ENCODE data around the gene POP7.
A peak's percentile ranks its signal among the peaks of the same experiment; 100 is the strongest.
"Not testable (repeated sequence)": the region's sequence is repeated elsewhere in the genome, so short reads cannot be mapped to it uniquely, and the experiment has no call there.

The POP7 gene

DNA sequence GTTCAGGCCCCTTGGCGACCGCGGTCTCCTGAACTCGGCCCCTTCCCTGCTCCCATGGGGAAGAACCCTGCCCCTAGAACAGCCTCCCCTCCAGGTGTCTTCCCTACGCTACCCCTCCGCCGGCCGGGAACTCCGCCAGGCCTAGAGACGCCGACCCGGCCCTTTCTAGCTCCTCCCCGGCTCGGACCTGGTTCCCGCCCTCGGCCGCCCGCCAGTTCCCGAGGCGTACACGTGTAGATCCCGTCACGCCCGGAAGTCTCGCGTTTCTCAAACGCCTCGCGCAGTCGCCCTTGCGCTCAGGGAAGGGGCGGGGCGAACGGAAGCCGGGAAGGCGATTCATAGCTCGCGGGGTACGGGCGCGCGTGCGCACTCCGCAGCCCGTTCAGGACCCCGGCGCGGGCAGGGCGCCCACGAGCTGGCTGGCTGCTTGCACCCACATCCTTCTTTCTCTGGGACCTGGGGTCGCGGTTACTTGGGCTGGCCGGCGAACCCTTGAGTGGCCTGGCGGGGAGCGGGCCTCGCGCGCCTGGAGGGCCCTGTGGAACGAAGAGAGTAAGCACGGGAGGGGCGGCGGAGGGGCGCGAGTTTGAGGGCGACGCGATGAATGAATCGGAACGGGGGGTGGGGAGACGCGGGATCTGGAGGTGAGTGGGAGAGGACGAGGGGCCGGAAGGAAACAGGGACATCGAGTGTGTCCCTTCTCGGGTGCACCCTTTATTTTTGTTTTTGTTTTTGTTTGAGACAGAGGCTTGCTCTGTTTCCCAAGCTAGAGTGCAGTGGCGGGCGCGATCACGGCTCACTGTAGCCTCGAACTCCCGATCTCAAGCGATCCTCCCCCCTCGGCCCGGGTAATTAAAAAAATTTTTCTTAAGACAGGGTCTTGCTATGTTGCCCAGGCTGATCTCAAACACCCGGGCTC, at the start of gene POP7:
POP7 (plus strand) TSS at position 369 of the 919 bp plus-strand sequence. CDS start 710 bp downstream, outside the sequence.
- DNase-seq (ENCODE audit: low spot score): peak; percentile 100

DNA sequence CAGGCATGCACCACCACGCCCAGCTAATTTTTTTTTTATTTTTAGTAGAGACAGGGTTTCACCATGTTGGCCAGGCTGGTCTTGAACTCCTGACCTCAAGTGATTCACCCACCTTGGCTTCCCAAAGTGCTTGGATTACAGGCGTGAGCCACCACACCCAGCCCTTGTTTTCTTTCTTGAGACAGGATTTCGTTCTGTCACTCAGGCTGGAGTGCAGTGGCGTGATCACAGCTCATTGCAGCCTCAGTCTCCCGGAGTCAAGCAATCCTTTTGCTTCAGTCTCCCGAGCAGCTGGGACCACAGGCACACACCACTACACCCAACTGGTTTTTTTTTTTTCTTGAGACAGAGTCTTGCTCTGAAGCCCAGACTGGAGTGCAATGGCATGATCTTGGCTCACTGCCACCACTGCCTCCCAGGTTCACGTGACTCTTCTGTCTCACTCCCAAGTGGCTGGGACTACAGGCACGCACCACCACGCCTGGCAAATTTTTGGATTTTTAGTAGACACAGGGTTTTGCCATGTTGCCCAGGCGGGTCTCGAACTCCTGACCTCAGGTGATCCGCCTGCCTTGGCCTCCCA, 43.6 kb upstream of the POP7 start:
- DNase-seq (ENCODE audit: low spot score): not testable (repeated sequence)

DNA sequence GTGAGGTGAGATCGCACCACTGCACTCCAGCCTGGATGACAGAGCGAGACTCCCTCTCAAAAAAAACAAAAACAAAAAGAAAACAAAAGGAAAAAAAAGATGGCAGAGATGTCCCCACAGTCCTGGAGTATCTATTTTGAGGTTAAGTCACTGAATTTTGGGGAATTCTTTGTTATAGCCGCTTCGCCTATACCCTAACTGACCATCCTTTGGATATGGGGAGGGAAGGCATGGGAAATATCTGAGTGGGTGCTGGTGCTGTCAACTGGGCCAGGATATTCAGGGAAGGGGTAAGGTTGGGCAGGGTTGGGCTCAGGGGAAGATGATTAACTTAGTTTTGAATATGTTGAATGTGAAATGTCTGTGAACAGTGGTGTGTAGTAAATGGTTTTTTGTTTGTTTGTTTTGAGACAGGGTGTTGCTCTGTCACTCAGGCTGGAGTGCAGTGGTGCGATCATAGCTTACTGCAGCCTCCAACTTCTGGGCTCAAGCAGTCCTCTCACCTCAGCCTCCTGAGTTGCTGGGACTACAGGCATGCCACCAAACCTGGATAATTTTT, 40.7 kb upstream of the POP7 start:
- DNase-seq (ENCODE audit: low spot score): no peak

DNA sequence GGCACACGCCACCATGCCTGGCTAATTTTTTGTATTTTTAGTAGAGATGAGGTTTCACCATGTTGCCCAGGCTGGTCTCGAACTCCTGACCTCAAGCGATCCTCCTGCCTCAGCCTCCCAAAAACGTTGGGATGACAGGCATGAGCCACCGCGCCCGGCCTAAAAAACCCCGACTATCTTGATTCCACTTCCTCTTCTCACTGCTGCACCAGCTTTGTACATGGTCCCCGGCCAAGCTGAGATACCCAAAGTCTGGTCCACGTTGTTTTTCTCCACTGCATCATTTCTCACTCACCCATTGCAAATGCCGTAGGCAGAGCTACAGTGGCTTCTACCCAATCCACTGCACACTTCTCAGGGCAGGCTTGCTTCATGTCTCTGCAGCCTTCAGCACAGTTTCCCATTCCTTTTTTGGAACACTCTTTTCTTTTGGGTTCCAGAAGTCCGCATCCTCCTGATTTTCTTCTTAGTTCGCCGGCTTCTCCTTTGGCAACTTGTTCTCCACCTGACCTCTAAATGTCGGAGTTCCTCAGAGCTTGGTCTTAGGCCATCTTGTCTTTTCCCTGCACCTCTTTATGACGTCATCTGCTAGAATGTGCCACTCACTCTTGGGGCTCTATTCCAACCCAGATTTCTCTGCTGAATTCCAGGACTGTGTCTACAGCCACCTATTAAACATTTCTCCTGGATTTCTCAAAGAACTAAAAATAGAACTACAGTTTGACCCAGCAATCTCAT, 38.4 kb upstream of the POP7 start:
- no peak for DNase-seq (ENCODE audit: low spot score)

DNA sequence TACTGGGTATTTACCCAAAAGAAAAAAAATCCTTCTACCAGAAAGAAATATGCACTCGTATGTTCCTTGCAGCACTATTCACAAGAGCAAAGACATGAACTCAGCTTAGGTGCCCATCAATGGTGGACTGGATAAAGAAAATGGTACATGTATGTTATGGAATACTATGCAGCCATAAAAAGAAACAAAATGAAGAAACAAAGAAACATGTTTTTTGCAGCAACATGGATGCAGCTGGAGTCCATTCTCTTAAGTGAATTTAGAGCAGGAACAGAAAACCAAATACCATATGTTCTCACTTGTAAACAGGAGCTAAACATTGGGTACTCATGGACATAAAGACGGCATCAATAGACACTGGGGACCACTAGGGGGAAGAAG, 37.9 kb upstream of the POP7 start:
- no peak for DNase-seq (ENCODE audit: low spot score)

DNA sequence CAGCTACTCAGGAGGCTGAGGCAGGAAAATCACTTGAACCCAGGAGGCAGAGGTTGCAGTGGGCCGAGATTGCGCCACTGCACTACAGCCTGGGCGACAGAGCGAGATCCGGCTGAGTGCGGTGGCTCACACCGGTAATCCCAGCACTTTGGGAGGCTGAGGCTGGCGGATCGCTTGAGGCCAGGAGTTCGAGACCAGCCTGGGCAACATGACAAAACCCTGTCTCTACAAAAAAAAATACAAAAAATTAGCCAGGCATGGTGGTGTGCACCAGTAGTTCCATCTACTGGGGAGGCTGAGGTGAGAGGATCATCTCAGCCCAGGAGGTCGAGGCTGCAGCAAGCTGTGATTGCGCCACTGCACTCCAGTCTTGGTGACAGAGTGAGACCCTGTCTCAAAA, 36.8 kb upstream of the POP7 start:
- not testable (repeated sequence) for DNase-seq (ENCODE audit: low spot score)

DNA sequence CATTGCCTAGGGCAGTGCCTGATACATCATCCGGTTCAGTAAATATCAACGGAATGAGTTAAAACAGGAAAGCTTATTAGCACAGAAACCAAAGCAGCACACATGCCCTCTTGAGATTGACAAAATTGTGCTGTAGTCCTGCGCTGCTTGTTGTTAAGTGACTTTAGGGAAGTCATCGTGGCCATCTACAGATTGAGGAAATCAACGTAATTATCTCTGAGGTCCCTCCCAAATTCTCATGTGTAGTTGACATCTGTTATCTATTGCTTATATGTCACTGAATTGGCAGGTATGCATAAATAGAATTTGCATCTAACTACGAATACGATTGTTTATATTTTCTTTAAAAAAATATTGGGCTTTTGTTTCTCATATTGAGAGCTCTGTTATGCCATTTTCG, 35.8 kb upstream of the POP7 start:
- no peak for DNase-seq (ENCODE audit: low spot score)

- no peak for DNase-seq (ENCODE audit: low spot score)
Observed at GRCh38 chr7:100671353-100672327, 34.3 kb upstream of the POP7 start.

DNA sequence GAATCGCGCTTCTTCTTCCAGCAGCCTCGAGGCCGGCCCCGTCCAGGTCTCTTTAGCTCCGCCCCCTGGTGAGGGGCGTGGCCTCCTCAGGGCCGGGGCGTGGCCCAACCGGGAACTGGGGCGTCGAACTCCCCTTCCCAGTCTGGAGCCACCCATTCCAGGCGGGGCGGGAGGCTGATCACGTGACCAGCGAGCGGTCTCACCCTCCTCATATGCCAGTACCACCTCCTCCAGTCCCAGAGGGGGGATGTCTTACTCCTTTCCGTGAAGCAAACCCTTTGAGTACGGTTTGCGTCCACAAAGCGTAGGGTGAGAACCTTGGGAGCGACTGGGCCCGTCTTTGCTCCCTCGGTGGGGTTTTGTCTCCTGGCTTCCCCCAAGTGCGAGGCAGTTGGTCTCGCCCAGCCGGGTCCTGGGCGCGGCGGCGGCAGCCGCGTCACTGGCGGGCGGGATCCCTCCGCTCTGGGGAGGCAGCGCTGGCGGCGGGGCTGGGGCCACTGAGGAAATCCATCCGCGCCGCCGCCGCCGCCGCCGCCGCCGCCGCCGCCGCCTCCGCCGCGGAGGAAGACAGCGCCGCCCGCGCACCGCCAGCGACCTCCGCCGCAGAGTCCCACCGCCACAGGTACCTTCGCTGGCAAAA, 32.5 kb upstream of the POP7 start, which contains the start of gene GNB2:
GNB2 (plus strand) TSS at position 439 of the 640 bp plus-strand sequence. CDS start 2,526 bp downstream, outside the sequence.
- DNase-seq (ENCODE audit: low spot score): peak; percentile 100

GRCh38 chr7:100673942-100674410, 31.9 kb upstream of the POP7 start:
- no peak for DNase-seq (ENCODE audit: low spot score)

DNA sequence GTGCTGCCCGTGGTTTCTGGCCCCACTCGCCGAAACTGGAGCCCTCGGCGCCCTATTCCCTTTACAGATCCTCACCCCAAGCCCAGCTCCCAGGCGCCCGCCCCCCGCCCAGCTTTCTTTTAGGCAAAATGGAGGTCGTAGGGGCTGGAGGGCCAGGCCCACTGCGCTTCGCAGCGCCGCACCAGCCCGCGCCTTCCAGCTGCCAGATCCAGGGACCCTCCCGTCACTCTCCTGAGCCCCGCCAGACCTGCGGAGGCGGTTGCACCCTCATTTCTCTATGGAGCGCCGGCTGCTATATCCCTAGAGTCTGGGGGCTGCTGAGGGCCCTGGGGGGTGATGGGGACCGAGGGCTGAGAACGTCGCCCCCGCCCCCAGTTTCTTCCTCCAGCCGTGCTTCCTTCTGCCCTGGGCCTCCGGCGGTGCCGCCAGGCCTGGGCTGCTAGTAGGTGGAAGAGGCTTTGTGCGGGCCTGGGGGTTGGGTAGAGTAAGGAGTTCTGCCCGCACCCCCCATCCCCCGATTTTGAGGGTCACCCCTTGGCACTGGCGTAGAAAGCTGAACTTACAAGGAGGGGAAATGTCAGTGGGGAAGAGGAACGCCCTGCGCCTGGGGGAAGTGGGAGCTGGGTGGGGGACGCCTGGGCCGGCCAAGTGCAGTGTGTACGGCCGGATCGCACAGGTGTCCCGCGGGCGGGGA, 31.4 kb upstream of the POP7 start:
- DNase-seq (ENCODE audit: low spot score): no peak

GRCh38 chr7:100675105-100675451, 30.8 kb upstream of the POP7 start:
- no peak for DNase-seq (ENCODE audit: low spot score)

DNA sequence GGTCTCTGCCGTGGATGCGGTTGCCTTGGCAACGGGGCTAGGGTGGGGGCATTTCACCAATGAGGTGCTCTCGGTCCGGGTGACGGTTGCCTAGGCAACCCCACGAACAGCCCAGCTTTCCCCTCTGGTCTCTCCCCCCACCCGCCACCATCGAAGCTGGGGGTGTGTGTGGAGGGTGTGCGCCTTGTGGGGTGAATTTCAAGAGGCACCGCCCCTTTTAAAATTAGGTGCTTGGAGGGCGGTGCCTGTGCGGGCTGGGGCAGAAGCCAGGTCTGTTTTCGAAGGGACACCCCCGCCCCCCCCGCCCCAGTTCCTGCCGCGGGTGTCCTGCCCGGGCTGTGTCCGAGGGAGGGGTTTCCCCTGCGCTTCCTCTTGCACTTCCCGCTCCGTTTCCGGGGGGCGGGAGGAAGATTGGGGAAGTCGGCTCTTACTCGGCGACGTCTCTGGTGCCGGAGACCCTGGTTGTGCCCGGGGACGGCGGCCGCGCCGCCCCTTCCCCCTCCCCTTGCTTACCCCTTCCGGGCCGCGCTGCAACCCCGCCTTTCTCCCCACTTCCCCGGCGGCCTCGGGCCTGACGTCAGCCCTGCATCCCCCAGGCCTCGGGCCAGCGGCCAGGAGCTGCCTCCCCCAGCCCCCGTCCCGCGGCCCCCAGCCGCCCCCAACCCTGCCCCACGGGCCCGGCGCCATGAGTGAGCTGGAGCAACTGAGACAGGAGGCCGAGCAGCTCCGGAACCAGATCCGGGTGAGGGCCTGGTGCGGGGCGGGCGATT, 30.2 kb upstream of the POP7 start:
- DNase-seq (ENCODE audit: low spot score): peak; percentile 75

DNA sequence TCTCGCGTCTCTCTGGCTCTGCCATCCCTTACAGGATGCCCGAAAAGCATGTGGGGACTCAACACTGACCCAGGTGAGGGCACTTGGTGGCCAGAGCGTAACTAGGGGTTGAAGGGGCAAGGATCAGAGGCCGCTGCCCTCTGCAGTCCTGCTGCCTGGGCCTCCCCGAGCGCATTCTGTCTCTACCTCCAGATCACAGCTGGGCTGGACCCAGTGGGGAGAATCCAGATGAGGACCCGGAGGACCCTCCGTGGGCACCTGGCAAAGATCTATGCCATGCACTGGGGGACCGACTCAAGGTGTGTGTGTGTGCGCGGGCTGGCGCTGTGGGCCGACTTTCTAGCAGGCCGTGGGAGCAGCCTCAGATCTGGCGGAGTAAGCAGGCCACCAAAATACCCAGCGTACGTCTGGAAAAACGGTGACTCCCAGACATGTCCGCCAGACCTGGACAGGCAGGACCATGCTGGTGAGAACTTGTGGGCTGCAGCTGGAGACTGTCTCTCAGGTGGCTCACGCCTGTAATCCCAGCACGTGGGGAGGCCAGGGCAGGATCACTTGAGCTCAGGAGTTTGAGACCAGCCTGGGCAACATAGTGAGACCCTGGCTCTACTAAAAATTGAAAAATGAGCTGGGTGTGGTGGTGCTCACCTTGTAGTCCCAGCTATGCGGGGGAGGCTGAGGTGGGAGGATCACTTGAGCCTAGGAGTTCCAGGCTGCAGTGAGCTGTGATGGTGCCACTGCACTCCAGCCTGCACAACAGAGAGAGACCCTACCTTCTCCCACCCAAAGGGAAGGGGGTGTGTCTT, 29.2 kb upstream of the POP7 start:
- no peak for DNase-seq (ENCODE audit: low spot score)

GRCh38 chr7:100677308-100678267, 28.3 kb upstream of the POP7 start:
- DNase-seq (ENCODE audit: low spot score): no peak

DNA sequence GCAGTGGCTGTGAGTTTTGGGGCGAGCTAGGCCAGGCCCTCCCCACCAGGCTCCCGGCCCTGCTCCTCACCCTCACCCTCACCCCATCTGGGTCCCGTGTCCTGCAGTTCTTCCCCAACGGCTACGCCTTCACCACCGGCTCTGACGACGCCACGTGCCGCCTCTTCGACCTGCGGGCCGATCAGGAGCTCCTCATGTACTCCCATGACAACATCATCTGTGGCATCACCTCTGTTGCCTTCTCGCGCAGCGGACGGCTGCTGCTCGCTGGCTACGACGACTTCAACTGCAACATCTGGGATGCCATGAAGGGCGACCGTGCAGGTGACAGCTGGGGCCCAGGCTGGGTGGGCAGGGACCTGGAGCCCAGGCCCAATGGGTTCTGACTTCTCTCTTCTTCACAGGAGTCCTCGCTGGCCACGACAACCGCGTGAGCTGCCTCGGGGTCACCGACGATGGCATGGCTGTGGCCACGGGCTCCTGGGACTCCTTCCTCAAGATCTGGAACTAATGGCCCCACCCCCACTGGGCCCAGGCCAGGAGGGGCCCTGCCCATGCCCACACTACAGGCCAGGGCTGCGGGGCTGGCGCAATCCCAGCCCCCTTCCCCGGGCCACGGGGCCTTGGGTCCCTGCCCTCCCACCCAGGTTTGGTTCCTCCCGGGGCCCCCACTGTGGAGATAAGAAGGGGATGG, 27.5 kb upstream of the POP7 start:
- no peak for DNase-seq (ENCODE audit: low spot score)

Measured in left forelimb (tissue), 1 donor.